ENCODE data around the gene SETD6. TPM values are rescaled to one million over a fixed set of nuclear protein-coding genes. Genes with fewer than 3 reads are reported as not detected.
A peak's percentile ranks its signal among the peaks of the same experiment; 100 is the strongest.

SETD6 gene
- total and polyA plus RNA-seq, 4 donors = 10.6 to 21.5 (median 15.6) TPM

GRCh38 chr16:58476791-58477190, 38.5 kb upstream of the SETD6 start:
- Histone ChIP-seq H3K9me3 (ENCODE audit: control insufficient read depth in 4 of 4, insufficient read depth in 3 of 4, low read length in 3 of 4) (no peaks in the 10 kb centered on the region), H3K27ac (ENCODE audit: low read depth in 1 of 2, low read length in 1 of 2) (no peak overlapping the region), H3K4me3 (no peak overlapping the region), H3K27me3 (ENCODE audit: control insufficient read depth in 3 of 3, insufficient read depth in 3 of 3, low read length in 2 of 3) (peaks cover 0 to 9% (median 4%) of the 10 kb centered on the region in 3 donors), H3K9ac (ENCODE audit: insufficient read depth in 1 of 2, low read length in 2 of 2) (no peak overlapping the region), H3K36me3 (ENCODE audit: control insufficient read depth in 4 of 4, insufficient read depth in 4 of 4, low read length in 4 of 4) (no peaks in the 10 kb centered on the region), H3K4me1 (ENCODE audit: control insufficient read depth in 5 of 5, insufficient read depth in 5 of 5, low read length in 5 of 5) (peaks cover 0 to 20% (median 0%) of the 10 kb centered on the region in 5 donors)
- ATAC-seq (ENCODE audit: insufficient read depth, low FRiP score) = no peak
- 33 to 63% methylated on average over 1 of the region's 1 CpG for WGBS, 2 donors
- no peak for TF ChIP-seq CTCF (IDR thresholded peaks at IDR 0.05; ENCODE audit: control extremely low read depth, extremely low read depth)
- DNase-seq = no peak

GRCh38 chr16:58478427-58478826, 36.9 kb upstream of the SETD6 start:
- H3K27me3 ChIP-seq (ENCODE audit: control insufficient read depth in 3 of 3, insufficient read depth in 3 of 3, low read length in 2 of 3) = peaks cover 0 to 9% (median 4%) of the 10 kb centered on the region in 3 donors
- DNase-seq (no peak), ATAC-seq (ENCODE audit: insufficient read depth, low FRiP score) (no peak)
- no peaks in the 10 kb centered on the region for H3K36me3 ChIP-seq (ENCODE audit: control insufficient read depth in 4 of 4, insufficient read depth in 4 of 4, low read length in 4 of 4)
- no peak overlapping the region for H3K27ac ChIP-seq (ENCODE audit: low read depth in 1 of 2, low read length in 1 of 2)
- 91 to 94% methylated on average over 2 of the region's 2 CpGs for WGBS, 2 donors
- H3K9ac ChIP-seq (ENCODE audit: insufficient read depth in 1 of 2, low read length in 2 of 2) = no peak overlapping the region
- TF ChIP-seq CTCF (IDR thresholded peaks at IDR 0.05; ENCODE audit: control extremely low read depth, extremely low read depth) = no peak
- no peaks in the 10 kb centered on the region for H3K9me3 ChIP-seq (ENCODE audit: control insufficient read depth in 4 of 4, insufficient read depth in 3 of 4, low read length in 3 of 4)
- H3K4me1 ChIP-seq (ENCODE audit: control insufficient read depth in 5 of 5, insufficient read depth in 5 of 5, low read length in 5 of 5) = peaks cover 0 to 16% (median 0%) of the 10 kb centered on the region in 5 donors
- H3K4me3 ChIP-seq = no peak overlapping the region

GRCh38 chr16:58481226-58481869, 34.0 kb upstream of the SETD6 start:
- peaks cover 0 to 9% (median 4%) of the 10 kb centered on the region in 3 donors for H3K27me3 ChIP-seq (ENCODE audit: control insufficient read depth in 3 of 3, insufficient read depth in 3 of 3, low read length in 2 of 3)
- ATAC-seq (ENCODE audit: insufficient read depth, low FRiP score) = no peak
- H3K36me3 ChIP-seq (ENCODE audit: control insufficient read depth in 4 of 4, insufficient read depth in 4 of 4, low read length in 4 of 4) = no peaks in the 10 kb centered on the region
- peaks cover 0 to 9% (median 0%) of the 10 kb centered on the region in 5 donors for H3K4me1 ChIP-seq (ENCODE audit: control insufficient read depth in 5 of 5, insufficient read depth in 5 of 5, low read length in 5 of 5)
- H3K9ac ChIP-seq (ENCODE audit: insufficient read depth in 1 of 2, low read length in 2 of 2) = no peak overlapping the region
- WGBS, 2 donors = 95 to 98% methylated on average over 11 of the region's 11 CpGs
- H3K9me3 ChIP-seq (ENCODE audit: control insufficient read depth in 4 of 4, insufficient read depth in 3 of 4, low read length in 3 of 4) = no peaks in the 10 kb centered on the region
- H3K4me3 ChIP-seq = no peak overlapping the region
- DNase-seq = no peak
- no peak for TF ChIP-seq CTCF (IDR thresholded peaks at IDR 0.05; ENCODE audit: control extremely low read depth, extremely low read depth)
- H3K27ac ChIP-seq (ENCODE audit: low read depth in 1 of 2, low read length in 1 of 2) = peak overlapping the region in 1 of 2 donors; percentile 38

Measured in lung (tissue), 12 donors.